Lung (tissue), 12 donors: Measurements from ENCODE around the gene PAPSS1. TPM values are rescaled to one million over a fixed set of nuclear protein-coding genes. Genes with fewer than 3 reads are reported as not detected.
"Not testable (repeated sequence)": the region's sequence is repeated elsewhere in the genome, so short reads cannot be mapped to it uniquely, and the experiment has no call there.

Source experiments
- ATAC-seq: fragments of 200-7000 bp; cut with Tn5 transposase; one replicate; pipeline ENCODE4 v1.9.1; 2020; ENCODE audit warnings: moderate number of reproducible peaks; ENCODE audit not compliant: insufficient read depth, low FRiP score
- DNase-seq, 3 donors: peaks; one replicate each; pipeline ENCODE4 v3.0.0-alpha.2; 2013 to 2017
- H3K27ac ChIP-seq, 2 donors: one replicate each; pipeline ENCODE4 v1.5.1; 2013; ENCODE audit warnings: mild to moderate bottlenecking in 2 of 2, moderate library complexity in 2 of 2, control low read depth in 1 of 2, inconsistent platforms in 1 of 2, low read depth in 1 of 2, low read length in 1 of 2
- H3K27me3 ChIP-seq, 3 donors: one replicate each; pipeline ENCODE4 v1.5.1; 2013; ENCODE audit warnings: low read length in 2 of 3; ENCODE audit not compliant: control insufficient read depth in 3 of 3, insufficient read depth in 3 of 3
- H3K36me3 ChIP-seq, 4 donors: one replicate each; pipeline ENCODE4 v1.5.1; 2013; ENCODE audit warnings: low read length in 4 of 4, mild to moderate bottlenecking in 1 of 4, moderate library complexity in 1 of 4; ENCODE audit not compliant: control insufficient read depth in 4 of 4, insufficient read depth in 4 of 4
- H3K4me1 ChIP-seq, 5 donors: one replicate each; pipeline ENCODE4 v1.5.1; 2013; ENCODE audit warnings: low read length in 5 of 5, mild to moderate bottlenecking in 2 of 5, moderate library complexity in 1 of 5; ENCODE audit not compliant: control insufficient read depth in 5 of 5, insufficient read depth in 5 of 5
- H3K4me3 ChIP-seq: one replicate; pipeline ENCODE4 v1.5.1; 2013; ENCODE audit warnings: mild to moderate bottlenecking, control low read depth, moderate library complexity
- H3K9ac ChIP-seq, 2 donors: one replicate each; pipeline ENCODE4 v1.5.1; 2013; ENCODE audit warnings: low read length in 2 of 2, control low read depth in 1 of 2; ENCODE audit not compliant: insufficient read depth in 1 of 2
- H3K9me3 ChIP-seq, 4 donors: one replicate each; pipeline ENCODE4 v1.5.1; 2013; ENCODE audit warnings: low read length in 3 of 4, mild to moderate bottlenecking in 1 of 4, moderate library complexity in 1 of 4; ENCODE audit not compliant: control insufficient read depth in 4 of 4, insufficient read depth in 3 of 4
- WGBS, 2 donors: extraction: QIAGEN DNeasy Blood & Tissue Kit; methylation state at CpG; one replicate each; pipeline ENCODE4 v1.1.7; 2013; 5-methylcytosine and 5-hydroxymethylcytosine counted together
- polyA plus RNA-seq, 2 donors: library from polyadenylated mRNA; stranded (reverse); fragments of 200-250 nt; gene quantifications; one replicate each; pipeline ENCODE4 v1.2.1, GENCODE V29; 2013
- total RNA-seq, 2 donors: library from RNA; depleted of rRNA in 1 of 2; stranded (reverse); fragments of >200 nt in 1 of 2; gene quantifications; one replicate each; pipeline ENCODE4 v1.2.1, GENCODE V29; 2014 to 2021
- TF ChIP-seq, protein P1 (sequence below): IDR thresholded peaks from 2 replicates; pipeline ENCODE4 v1.5.1; 2012; ENCODE audit warnings: mild to moderate bottlenecking; ENCODE audit errors: control extremely low read depth, extremely low read depth
- donor health status: control.
- donor health status: control.
- donor health status: Bipolar disorder and iron deficiency.
- donor health status: healthy.
- donor health status: DM: yes; HTN: yes; CAD: no.

Gene PAPSS1
- total and polyA plus RNA-seq, 4 donors = 39.5 to 71.7 (median 55.3) TPM

GRCh38 chr4:107726131-107726925 lies 6.3 kb upstream of the PAPSS1 start:
- 90% methylated on average over 3 of the region's 3 CpGs for WGBS, 2 donors

DNA sequence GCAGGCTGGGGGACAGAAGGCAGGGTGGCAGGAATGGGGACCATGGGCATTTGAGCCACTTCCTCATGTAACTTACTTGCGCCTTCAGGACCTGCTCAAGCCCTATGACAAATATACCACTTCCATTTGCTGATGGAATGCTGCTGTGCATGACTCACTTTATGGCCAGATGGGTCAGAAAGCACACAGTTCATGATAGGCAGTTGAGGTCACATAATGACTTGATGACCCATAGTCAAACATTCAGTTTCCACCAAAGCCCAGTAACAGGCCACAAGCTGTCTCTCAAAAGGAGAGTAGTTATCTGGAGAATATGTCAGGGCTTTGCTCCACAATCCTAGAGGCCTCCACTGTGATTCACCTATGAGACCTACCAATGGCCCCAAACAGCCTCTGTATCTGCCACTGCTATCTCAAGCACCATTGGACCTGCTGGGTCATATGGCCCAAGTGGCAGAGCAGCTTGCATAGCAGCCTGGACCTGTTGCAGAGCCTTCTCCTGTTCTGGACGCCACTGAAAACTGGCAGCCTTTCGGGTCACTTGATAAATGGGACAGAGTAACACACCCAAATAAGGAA lies 5.3 kb upstream of the PAPSS1 start:
- Histone ChIP-seq H3K27me3 (no peaks in the 10 kb centered on the region), H3K9ac (no peak overlapping the region), H3K4me3 (no peak overlapping the region), H3K9me3 (no peaks in the 10 kb centered on the region), H3K27ac (no peak overlapping the region), H3K4me1 (peaks cover 0 to 6% (median 0%) of the 10 kb centered on the region in 5 donors), H3K36me3 (no peaks in the 10 kb centered on the region)
- DNase-seq = no peak
- TF ChIP-seq, protein P1, sequence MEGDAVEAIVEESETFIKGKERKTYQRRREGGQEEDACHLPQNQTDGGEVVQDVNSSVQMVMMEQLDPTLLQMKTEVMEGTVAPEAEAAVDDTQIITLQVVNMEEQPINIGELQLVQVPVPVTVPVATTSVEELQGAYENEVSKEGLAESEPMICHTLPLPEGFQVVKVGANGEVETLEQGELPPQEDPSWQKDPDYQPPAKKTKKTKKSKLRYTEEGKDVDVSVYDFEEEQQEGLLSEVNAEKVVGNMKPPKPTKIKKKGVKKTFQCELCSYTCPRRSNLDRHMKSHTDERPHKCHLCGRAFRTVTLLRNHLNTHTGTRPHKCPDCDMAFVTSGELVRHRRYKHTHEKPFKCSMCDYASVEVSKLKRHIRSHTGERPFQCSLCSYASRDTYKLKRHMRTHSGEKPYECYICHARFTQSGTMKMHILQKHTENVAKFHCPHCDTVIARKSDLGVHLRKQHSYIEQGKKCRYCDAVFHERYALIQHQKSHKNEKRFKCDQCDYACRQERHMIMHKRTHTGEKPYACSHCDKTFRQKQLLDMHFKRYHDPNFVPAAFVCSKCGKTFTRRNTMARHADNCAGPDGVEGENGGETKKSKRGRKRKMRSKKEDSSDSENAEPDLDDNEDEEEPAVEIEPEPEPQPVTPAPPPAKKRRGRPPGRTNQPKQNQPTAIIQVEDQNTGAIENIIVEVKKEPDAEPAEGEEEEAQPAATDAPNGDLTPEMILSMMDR = no peak
- ATAC-seq = no peak
- WGBS, 2 donors = 84 to 94% methylated on average over 3 of the region's 3 CpGs

More at GRCh38 chr4:107726131-107726925, 6.3 kb upstream of the PAPSS1 start:
- not testable (repeated sequence) for ATAC-seq, H3K27ac ChIP-seq, H3K4me3 ChIP-seq, H3K4me1 ChIP-seq, H3K9ac ChIP-seq, DNase-seq, H3K27me3 ChIP-seq, H3K9me3 ChIP-seq, H3K36me3 ChIP-seq

DNA sequence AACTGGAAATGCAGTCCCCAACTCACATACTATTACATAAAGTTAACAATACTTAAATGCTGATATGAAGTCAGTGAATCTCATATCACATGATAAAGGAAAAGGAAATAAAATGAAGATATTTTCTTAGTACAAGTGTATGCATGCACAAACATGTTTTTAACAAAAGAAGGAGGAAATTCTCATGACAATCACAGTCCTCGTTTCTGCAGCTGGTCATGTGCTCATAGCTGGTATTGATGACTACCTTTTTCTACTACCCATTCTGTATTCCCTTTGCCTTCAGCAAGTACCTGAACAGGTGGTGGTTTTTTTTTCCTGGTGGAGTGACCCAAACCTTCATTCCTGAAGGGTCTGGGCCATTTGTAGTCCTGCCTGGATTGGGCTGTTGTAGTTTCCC lies 3.3 kb upstream of the PAPSS1 start:
- not testable (repeated sequence) for H3K36me3 ChIP-seq, ATAC-seq, DNase-seq, H3K27me3 ChIP-seq, H3K9me3 ChIP-seq, H3K27ac ChIP-seq, H3K4me3 ChIP-seq, H3K9ac ChIP-seq
- WGBS, 2 donors = 70 to 73% methylated on average over 1 of the region's 1 CpG
- H3K4me1 ChIP-seq = peaks cover 0 to 18% (median 5%) of the 10 kb centered on the region in 5 donors

DNA sequence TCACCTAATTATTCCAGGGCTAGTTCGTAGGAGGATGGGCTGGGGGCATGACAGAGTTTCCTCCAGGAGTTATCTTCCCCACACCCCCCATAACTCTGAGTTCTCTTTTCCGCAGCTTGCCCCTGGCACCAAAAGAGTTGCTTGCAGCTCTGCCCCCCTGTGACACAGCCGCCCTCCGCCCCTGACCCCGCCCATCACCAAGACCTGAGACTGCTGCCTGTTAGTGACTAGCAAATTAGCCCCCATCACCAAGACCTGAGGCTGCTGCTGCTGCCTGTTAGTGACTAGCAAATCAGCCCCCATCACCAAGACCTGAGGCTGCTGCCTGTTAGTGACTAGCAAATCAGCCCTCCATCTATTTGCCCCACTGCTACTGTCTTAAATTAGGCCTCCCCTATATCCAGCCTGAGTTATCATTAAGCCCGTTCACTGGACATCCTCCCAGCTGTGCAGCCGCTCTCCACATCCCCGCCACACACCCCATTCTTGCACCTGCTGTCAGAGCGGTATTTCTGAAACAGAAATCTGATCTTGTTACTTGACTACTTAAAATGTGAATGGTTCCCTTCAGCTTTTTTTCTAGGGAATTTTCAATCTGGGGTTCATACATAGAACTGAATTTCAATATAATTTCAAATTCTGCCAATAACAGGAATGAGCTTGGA lies 1.5 kb upstream of the PAPSS1 start:
- Histone ChIP-seq H3K9me3 (no peaks in the 10 kb centered on the region), H3K4me3 (no peak overlapping the region), H3K4me1 (peaks cover 0 to 25% (median 5%) of the 10 kb centered on the region in 5 donors), H3K9ac (no peak overlapping the region), H3K36me3 (no peaks in the 10 kb centered on the region), H3K27ac (no peak overlapping the region), H3K27me3 (no peaks in the 10 kb centered on the region)
- TF ChIP-seq, protein P1 = no peak
- DNase-seq (no peak), ATAC-seq (no peak)
- WGBS, 2 donors = 40 to 55% methylated on average over 9 of the region's 9 CpGs
